HEK293 (cell line): Measurements from ENCODE around the gene NFIB.

ENCODE experiments used
- CTCF ChIA-PET: fragments of 350-600 bp; formaldehyde crosslinking; extraction: SDS; loops from one replicate; lab custom pipeline; 2021; ENCODE audit warnings: antibody characterized with exemption; lab: Yijun Ruan, JAX
- POLR2A ChIA-PET: fragments of 300-600 bp; formaldehyde crosslinking; extraction: SDS; loops from one replicate; lab custom pipeline; 2020; ENCODE audit warnings: antibody characterized with exemption, inconsistent platforms; lab: Yijun Ruan, JAX
- H3K27ac ChIP-seq: fragments of 200-500 bp; sonication (Bioruptor generic); 2 replicates; pipeline ENCODE4 v1.5.1; 2014; ENCODE audit warnings: low read depth, low read length, control low read depth, inconsistent platforms; ENCODE audit errors: extremely low read depth
- H3K36me3 ChIP-seq, 2 experiments: fragments of 200-500 bp in 1 of 2; sonication (Bioruptor generic) in 1 of 2; 1 replicate in 1 of 2; 2 replicates in 1 of 2; pipeline ENCODE4 v1.5.1; 2014 to 2017; ENCODE audit warnings: inconsistent platforms in 2 of 2, low read length in 2 of 2; ENCODE audit not compliant: control insufficient read depth in 2 of 2, insufficient read depth in 1 of 2
- H3K4me1 ChIP-seq: fragments of 200-500 bp; sonication (Bioruptor generic); 2 replicates; pipeline ENCODE4 v1.5.1; 2014; ENCODE audit warnings: mild to moderate bottlenecking, low read length, inconsistent platforms; ENCODE audit not compliant: control insufficient read depth, insufficient read depth
- H3K4me3 ChIP-seq: 2 replicates; pipeline ENCODE4 v1.5.1; 2011; ENCODE audit warnings: low read depth, mild to moderate bottlenecking, control low read depth, low read length, moderate library complexity
- H3K9me3 ChIP-seq: fragments of 200-500 bp; sonication (Bioruptor generic); 2 replicates; pipeline ENCODE4 v1.5.1; 2014; ENCODE audit warnings: low read depth, low read length, inconsistent platforms; ENCODE audit not compliant: control insufficient read depth, insufficient read depth
- KLF8 ChIP-seq: fragments of 450-650 bp; formaldehyde crosslinking; IDR thresholded peaks from 2 replicates; pipeline ENCODE4 v1.5.1; 2016; ENCODE audit warnings: missing biosample characterization, missing genetic modification characterization
- SETDB1 ChIP-seq: IDR thresholded peaks from one replicate; pipeline ENCODE4 v1.6.1; 2017; ENCODE audit warnings: mild to moderate bottlenecking, low read length, moderate library complexity, mixed read lengths; ENCODE audit not compliant: insufficient read length
- ZBTB17 ChIP-seq: fragments of 450-650 bp; formaldehyde crosslinking; IDR thresholded peaks from 2 replicates; pipeline ENCODE4 v1.5.1; 2016; ENCODE audit warnings: missing biosample characterization, missing genetic modification characterization
- ZEB2 ChIP-seq: fragments of 450-650 bp; formaldehyde crosslinking; IDR thresholded peaks from 2 replicates; pipeline ENCODE4 v1.5.1; 2016; ENCODE audit warnings: missing biosample characterization, missing genetic modification characterization
- ZNF133 ChIP-seq: fragments of 450-650 bp; formaldehyde crosslinking; IDR thresholded peaks from 2 replicates; pipeline ENCODE4 v1.5.1; 2016; ENCODE audit warnings: missing biosample characterization, missing genetic modification characterization
- ZNF169 ChIP-seq: fragments of 450-650 bp; formaldehyde crosslinking; IDR thresholded peaks from 2 replicates; pipeline ENCODE4 v1.5.1; 2016; ENCODE audit warnings: missing biosample characterization, missing genetic modification characterization
- ZNF354C ChIP-seq: fragments of 450-650 bp; formaldehyde crosslinking; IDR thresholded peaks from 2 replicates; pipeline ENCODE4 v1.5.1; 2016; ENCODE audit warnings: missing biosample characterization, missing genetic modification characterization, low read depth, borderline replicate concordance
- ZNF747 ChIP-seq: fragments of 450-650 bp; formaldehyde crosslinking; IDR thresholded peaks from 2 replicates; pipeline ENCODE4 v1.5.1; 2016; ENCODE audit warnings: missing biosample characterization, missing genetic modification characterization
- ZNF785 ChIP-seq: fragments of 450-650 bp; formaldehyde crosslinking; IDR thresholded peaks from 2 replicates; pipeline ENCODE4 v1.5.1; 2016; ENCODE audit warnings: missing biosample characterization, missing genetic modification characterization
- ZNF792 ChIP-seq: fragments of 450-650 bp; formaldehyde crosslinking; IDR thresholded peaks from 2 replicates; pipeline ENCODE4 v1.5.1; 2016; ENCODE audit warnings: missing biosample characterization, missing genetic modification characterization
- TF ChIP-seq, protein P1 (sequence below): fragments of 450-650 bp; formaldehyde crosslinking; IDR thresholded peaks from 2 replicates; pipeline ENCODE4 v1.5.1; 2016; ENCODE audit warnings: missing biosample characterization, missing genetic modification characterization
- TF ChIP-seq, protein P2 (sequence below): fragments of 450-650 bp; formaldehyde crosslinking; IDR thresholded peaks from 2 replicates; pipeline ENCODE4 v1.5.1; 2017; ENCODE audit warnings: missing biosample characterization, missing genetic modification characterization
- TF ChIP-seq, protein P3 (sequence below): fragments of 450-650 bp; formaldehyde crosslinking; IDR thresholded peaks from 2 replicates; pipeline ENCODE4; 2016; ENCODE audit warnings: missing biosample characterization, missing genetic modification characterization
- TF ChIP-seq, protein P4 (sequence below): IDR thresholded peaks from 2 replicates; pipeline ENCODE4 v1.6.1; 2011; ENCODE audit warnings: mild to moderate bottlenecking, low read depth, low read length, borderline replicate concordance
- TF ChIP-seq, protein P5 (sequence below): fragments of 450-650 bp; formaldehyde crosslinking; IDR thresholded peaks from 2 replicates; pipeline ENCODE4 v1.5.1; 2016; ENCODE audit warnings: missing biosample characterization, missing genetic modification characterization
- TF ChIP-seq, protein P6 (sequence below): fragments of 450-650 bp; formaldehyde crosslinking; IDR thresholded peaks from 2 replicates; pipeline ENCODE4 v1.5.1; 2016; ENCODE audit warnings: missing biosample characterization, missing genetic modification characterization

Gene NFIB

DNA sequence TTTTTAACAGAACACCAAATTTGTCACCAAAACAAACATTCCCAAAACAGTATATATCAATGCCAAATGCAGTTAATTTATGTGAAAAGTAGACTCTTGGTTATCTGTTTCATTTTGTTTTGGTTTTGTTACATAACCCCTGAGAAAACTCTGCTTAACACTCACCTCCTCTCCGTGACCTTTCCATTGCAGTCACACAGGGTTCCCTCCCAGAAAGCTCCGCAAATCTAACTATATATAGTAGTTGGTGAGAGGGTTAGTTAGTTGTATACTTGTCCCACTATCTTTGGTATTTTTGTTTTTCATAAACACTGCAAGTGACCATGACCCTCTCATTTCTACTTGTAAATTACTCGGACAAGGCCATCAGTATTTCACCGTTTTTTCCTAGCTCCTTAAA, 25.5 kb downstream of the NFIB start:
- POLR2A ChIA-PET, result interaction anchor here (1.6 kb wide), 1 partner anchor 191 kb away, joined by 4 read pairs; no protein-coding TSS in a partner anchor

DNA sequence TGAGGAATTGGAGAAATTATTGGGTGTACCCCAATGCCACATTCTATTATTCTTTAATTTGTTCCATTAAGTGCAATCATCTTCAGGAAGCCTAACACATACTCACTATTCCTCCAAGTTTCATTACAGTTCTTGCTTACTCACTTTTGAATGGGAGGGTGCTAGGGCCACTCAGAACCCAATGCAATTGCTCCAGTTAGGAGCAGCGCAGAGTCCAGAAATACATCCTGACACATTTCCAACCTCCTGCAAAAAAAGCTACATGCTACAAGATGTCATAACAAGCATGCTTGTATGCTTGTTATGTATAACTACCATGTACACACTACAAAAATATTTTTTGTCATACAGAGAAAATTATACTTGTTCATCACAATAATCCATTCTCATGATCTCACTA, 27.8 kb downstream of the NFIB start:
- no peaks in the 10 kb centered on the region for H3K36me3 ChIP-seq
- ChIA-PET POLR2A (no interaction called here), CTCF (interaction anchor here (0.7 kb wide), 1 partner anchor 15 kb away, joined by 4 read pairs; no protein-coding TSS in a partner anchor)
- H3K9me3 ChIP-seq, result no peaks in the 10 kb centered on the region
- H3K27ac ChIP-seq, result no peak overlapping the region
- H3K4me3 ChIP-seq, result no peak overlapping the region
- TF ChIP-seq, protein P1, sequence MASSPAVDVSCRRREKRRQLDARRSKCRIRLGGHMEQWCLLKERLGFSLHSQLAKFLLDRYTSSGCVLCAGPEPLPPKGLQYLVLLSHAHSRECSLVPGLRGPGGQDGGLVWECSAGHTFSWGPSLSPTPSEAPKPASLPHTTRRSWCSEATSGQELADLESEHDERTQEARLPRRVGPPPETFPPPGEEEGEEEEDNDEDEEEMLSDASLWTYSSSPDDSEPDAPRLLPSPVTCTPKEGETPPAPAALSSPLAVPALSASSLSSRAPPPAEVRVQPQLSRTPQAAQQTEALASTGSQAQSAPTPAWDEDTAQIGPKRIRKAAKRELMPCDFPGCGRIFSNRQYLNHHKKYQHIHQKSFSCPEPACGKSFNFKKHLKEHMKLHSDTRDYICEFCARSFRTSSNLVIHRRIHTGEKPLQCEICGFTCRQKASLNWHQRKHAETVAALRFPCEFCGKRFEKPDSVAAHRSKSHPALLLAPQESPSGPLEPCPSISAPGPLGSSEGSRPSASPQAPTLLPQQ (tag by site-specific recombination), result no peak
- TF ChIP-seq ZEB2 (tag by site-specific recombination) (no peak), ZNF747 (tag by site-specific recombination) (no peak), ZNF792 (tag by site-specific recombination) (no peak), ZNF785 (no peak), KLF8 (tag by site-specific recombination) (no peak), SETDB1 (no peak), ZNF169 (tag by site-specific recombination) (no peak)
- TF ChIP-seq, protein P2, sequence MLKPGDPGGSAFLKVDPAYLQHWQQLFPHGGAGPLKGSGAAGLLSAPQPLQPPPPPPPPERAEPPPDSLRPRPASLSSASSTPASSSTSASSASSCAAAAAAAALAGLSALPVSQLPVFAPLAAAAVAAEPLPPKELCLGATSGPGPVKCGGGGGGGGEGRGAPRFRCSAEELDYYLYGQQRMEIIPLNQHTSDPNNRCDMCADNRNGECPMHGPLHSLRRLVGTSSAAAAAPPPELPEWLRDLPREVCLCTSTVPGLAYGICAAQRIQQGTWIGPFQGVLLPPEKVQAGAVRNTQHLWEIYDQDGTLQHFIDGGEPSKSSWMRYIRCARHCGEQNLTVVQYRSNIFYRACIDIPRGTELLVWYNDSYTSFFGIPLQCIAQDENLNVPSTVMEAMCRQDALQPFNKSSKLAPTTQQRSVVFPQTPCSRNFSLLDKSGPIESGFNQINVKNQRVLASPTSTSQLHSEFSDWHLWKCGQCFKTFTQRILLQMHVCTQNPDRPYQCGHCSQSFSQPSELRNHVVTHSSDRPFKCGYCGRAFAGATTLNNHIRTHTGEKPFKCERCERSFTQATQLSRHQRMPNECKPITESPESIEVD (tag by site-specific recombination), result no peak
- TF ChIP-seq, protein P3, sequence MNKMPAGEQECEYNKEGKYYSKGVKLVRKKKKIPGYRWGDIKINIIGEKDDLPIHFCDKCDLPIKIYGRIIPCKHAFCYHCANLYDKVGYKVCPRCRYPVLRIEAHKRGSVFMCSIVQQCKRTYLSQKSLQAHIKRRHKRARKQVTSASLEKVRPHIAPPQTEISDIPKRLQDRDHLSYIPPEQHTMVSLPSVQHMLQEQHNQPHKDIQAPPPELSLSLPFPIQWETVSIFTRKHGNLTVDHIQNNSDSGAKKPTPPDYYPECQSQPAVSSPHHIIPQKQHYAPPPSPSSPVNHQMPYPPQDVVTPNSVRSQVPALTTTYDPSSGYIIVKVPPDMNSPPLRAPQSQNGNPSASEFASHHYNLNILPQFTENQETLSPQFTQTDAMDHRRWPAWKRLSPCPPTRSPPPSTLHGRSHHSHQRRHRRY (tag by site-specific recombination), result no peak
- TF ChIP-seq, protein P4, sequence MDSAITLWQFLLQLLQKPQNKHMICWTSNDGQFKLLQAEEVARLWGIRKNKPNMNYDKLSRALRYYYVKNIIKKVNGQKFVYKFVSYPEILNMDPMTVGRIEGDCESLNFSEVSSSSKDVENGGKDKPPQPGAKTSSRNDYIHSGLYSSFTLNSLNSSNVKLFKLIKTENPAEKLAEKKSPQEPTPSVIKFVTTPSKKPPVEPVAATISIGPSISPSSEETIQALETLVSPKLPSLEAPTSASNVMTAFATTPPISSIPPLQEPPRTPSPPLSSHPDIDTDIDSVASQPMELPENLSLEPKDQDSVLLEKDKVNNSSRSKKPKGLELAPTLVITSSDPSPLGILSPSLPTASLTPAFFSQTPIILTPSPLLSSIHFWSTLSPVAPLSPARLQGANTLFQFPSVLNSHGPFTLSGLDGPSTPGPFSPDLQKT, result no peak
- peaks cover 3% of the 10 kb centered on the region for H3K4me1 ChIP-seq

More for the DNA sequence above, 25.5 kb downstream of the NFIB start:
- Histone ChIP-seq H3K4me1 (peaks cover 3% of the 10 kb centered on the region; the same call in 1 of the 2 replicates), H3K27ac (no peak overlapping the region), H3K4me3 (no peak overlapping the region), H3K36me3 (no peaks in the 10 kb centered on the region), H3K9me3 (no peaks in the 10 kb centered on the region)
- CTCF ChIA-PET, result interaction anchor here (1.2 kb wide), 1 partner anchor 64 kb away, joined by 4 read pairs; no protein-coding TSS in a partner anchor
- no peak for TF ChIP-seq ZNF133 (tag by site-specific recombination)
- TF ChIP-seq ZBTB17 (tag by site-specific recombination), result no peak
- no peak for TF ChIP-seq ZNF354C (tag by site-specific recombination)
- TF ChIP-seq, protein P5, sequence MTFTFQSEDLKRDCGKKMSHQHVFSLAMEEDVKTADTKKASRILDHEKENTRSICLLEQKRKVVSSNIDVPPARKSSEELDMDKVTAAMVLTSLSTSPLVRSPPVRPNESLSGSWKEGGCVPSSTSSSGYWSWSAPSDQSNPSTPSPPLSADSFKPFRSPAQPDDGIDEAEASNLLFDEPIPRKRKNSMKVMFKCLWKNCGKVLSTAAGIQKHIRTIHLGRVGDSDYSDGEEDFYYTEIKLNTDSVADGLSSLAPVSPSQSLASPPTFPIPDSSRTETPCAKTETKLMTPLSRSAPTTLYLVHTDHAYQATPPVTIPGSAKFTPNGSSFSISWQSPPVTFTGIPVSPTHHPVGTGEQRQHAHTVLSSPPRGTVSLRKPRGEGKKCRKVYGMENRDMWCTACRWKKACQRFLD, result no peak
- TF ChIP-seq, protein P2 (tag by site-specific recombination), result no peak
- TF ChIP-seq, protein P6, sequence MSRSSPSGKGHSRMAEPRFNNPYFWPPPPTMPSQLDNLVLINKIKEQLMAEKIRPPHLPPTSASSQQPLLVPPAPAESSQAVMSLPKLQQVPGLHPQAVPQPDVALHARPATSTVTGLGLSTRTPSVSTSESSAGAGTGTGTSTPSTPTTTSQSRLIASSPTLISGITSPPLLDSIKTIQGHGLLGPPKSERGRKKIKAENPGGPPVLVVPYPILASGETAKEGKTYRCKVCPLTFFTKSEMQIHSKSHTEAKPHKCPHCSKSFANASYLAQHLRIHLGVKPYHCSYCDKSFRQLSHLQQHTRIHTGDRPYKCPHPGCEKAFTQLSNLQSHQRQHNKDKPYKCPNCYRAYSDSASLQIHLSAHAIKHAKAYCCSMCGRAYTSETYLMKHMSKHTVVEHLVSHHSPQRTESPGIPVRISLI (tag by site-specific recombination), result no peak
